GM23338 (cell line): Measurements from ENCODE around the gene CRB2. TPM values are rescaled to one million over a fixed set of nuclear protein-coding genes. Genes with fewer than 3 reads are reported as not detected.

Source experiments
- ATAC-seq: fragments of 200-7000 bp; cut with Tn5 transposase; 3 replicates; pipeline ENCODE4 v1.9.1; 2020
- DNase-seq: peaks from one replicate; pipeline ENCODE4 v3.0.0-alpha.2; 2015; ENCODE audit warnings: low spot score
- H2AFZ ChIP-seq: fragments of 200-600 bp; sonication (generic); 2 replicates; pipeline ENCODE4 v1.8.0; 2016; ENCODE audit warnings: antibody characterized with exemption, mild to moderate bottlenecking, moderate library complexity
- H3F3A ChIP-seq: fragments of 200-600 bp; sonication (generic); replicated peaks from 2 replicates; pipeline ENCODE4 v1.8.0; 2017; ENCODE audit warnings: antibody characterized with exemption, mixed run types, low read depth
- H3K27ac ChIP-seq: fragments of 200-600 bp; sonication (generic); 2 replicates; pipeline ENCODE4 v1.6.1; 2016; ENCODE audit warnings: low read depth
- H3K27me3 ChIP-seq: fragments of 200-600 bp; sonication (generic); 2 replicates; pipeline ENCODE4 v1.8.0; 2016; ENCODE audit warnings: mild to moderate bottlenecking, mixed run types, moderate library complexity; ENCODE audit not compliant: insufficient read depth
- H3K36me3 ChIP-seq: fragments of 200-600 bp; sonication (generic); 2 replicates; pipeline ENCODE4 v1.8.0; 2016; ENCODE audit warnings: mild to moderate bottlenecking; ENCODE audit not compliant: insufficient read depth
- H3K4me1 ChIP-seq: fragments of 200-600 bp; sonication (generic); 2 replicates; pipeline ENCODE4 v1.8.0; 2016; ENCODE audit warnings: mild to moderate bottlenecking, moderate library complexity; ENCODE audit not compliant: insufficient read depth
- H3K4me2 ChIP-seq: fragments of 200-600 bp; sonication (generic); 2 replicates; pipeline ENCODE4 v1.7.1; 2017; ENCODE audit warnings: mixed run types
- H3K4me3 ChIP-seq: fragments of 200-600 bp; sonication (generic); 2 replicates; pipeline ENCODE4 v1.6.1; 2016; ENCODE audit warnings: mixed run types
- H3K79me2 ChIP-seq: fragments of 200-600 bp; sonication (generic); replicated peaks from 2 replicates; pipeline ENCODE4 v1.8.0; 2017; ENCODE audit warnings: mild to moderate bottlenecking; ENCODE audit not compliant: insufficient read depth
- H3K9me2 ChIP-seq: fragments of 200-600 bp; sonication (generic); 2 replicates; pipeline ENCODE4 v1.8.0; 2017; ENCODE audit not compliant: insufficient read depth
- H4K20me1 ChIP-seq: fragments of 200-600 bp; sonication (generic); replicated peaks from 2 replicates; pipeline ENCODE4 v1.8.0; 2017; ENCODE audit warnings: mild to moderate bottlenecking; ENCODE audit not compliant: insufficient read depth
- H3K27ac Mint-ChIP-seq: 2 replicates; pipeline ENCODE4 v1.8.0; 2020; ENCODE audit warnings: inconsistent platforms, mild to moderate bottlenecking, moderate library complexity, mixed read lengths
- H3K27me3 Mint-ChIP-seq: 3 replicates; pipeline ENCODE4 v1.8.0; 2022; ENCODE audit warnings: low read depth, mild to moderate bottlenecking, moderate library complexity, mixed read lengths, inconsistent platforms; ENCODE audit not compliant: insufficient read depth, poor library complexity
- H3K36me3 Mint-ChIP-seq: 3 replicates; pipeline ENCODE4 v1.8.0; 2021; ENCODE audit warnings: low read depth, mild to moderate bottlenecking, inconsistent platforms, moderate library complexity, mixed read lengths
- H3K4me1 Mint-ChIP-seq: 3 replicates; pipeline ENCODE4 v1.8.0; 2020; ENCODE audit warnings: mild to moderate bottlenecking, inconsistent platforms, mixed read lengths
- H3K4me3 Mint-ChIP-seq: 3 replicates; pipeline ENCODE4 v1.8.0; 2021; ENCODE audit warnings: moderate library complexity, mild to moderate bottlenecking, inconsistent platforms, mixed read lengths
- H3K9me3 Mint-ChIP-seq: 3 replicates; pipeline ENCODE4 v1.8.0; 2020; ENCODE audit warnings: moderate library complexity, mild to moderate bottlenecking, inconsistent platforms, mixed read lengths
- CREB1 ChIP-seq: fragments of 250-450 bp; sonication (Bioruptor Pico); IDR thresholded peaks from 2 replicates; pipeline ENCODE4 v1.5.0; 2020; ENCODE audit warnings: low read depth, mild to moderate bottlenecking, moderate library complexity
- EZH2 ChIP-seq: fragments of 200-600 bp; sonication (generic); IDR thresholded peaks from one replicate; pipeline ENCODE4 v1.8.0; 2017; ENCODE audit warnings: antibody characterized with exemption, mild to moderate bottlenecking, low read depth; ENCODE audit not compliant: unreplicated experiment
- EZH2phosphoT487 ChIP-seq: fragments of 200-600 bp; sonication (generic); IDR thresholded peaks from one replicate; pipeline ENCODE4 v1.8.1; 2018; ENCODE audit warnings: antibody characterized with exemption; ENCODE audit not compliant: unreplicated experiment
- JUNB ChIP-seq: IDR thresholded peaks from one replicate; pipeline ENCODE4 v1.6.1; 2016; ENCODE audit warnings: antibody characterized with exemption; ENCODE audit not compliant: unreplicated experiment
- NANOG ChIP-seq: IDR thresholded peaks from 2 replicates; pipeline ENCODE4 v1.6.1; 2016; ENCODE audit warnings: antibody characterized with exemption, borderline replicate concordance
- POLR2AphosphoS5 ChIP-seq: IDR thresholded peaks from 2 replicates; pipeline ENCODE4 v1.6.1; 2016; ENCODE audit warnings: antibody characterized with exemption, low read depth
- STAT1 ChIP-seq: IDR thresholded peaks from one replicate; pipeline ENCODE4 v1.6.1; 2016; ENCODE audit warnings: antibody characterized with exemption; ENCODE audit not compliant: unreplicated experiment
- ZNF114 ChIP-seq: fragments of 250-450 bp; sonication (Bioruptor Pico); IDR thresholded peaks from 2 replicates; pipeline ENCODE4 v1.5.0; 2020; ENCODE audit warnings: mild to moderate bottlenecking, moderate library complexity
- polyA plus RNA-seq: library from polyadenylated mRNA; unstranded; fragments of >200 nt; fragmentation: Nextera tagmentation; extraction: Ambion mirVana; gene quantifications from 2 replicates; pipeline ENCODE4 v1.2.1, GENCODE V29; 2016
- total RNA-seq: library from RNA; depleted of rRNA; stranded (reverse); fragments of >200 nt; shearing (Covaris generic); gene quantifications from 2 replicates; pipeline ENCODE4 v1.2.3, GENCODE V29; 2014
- TF ChIP-seq, protein P1 (sequence below), 2 experiments: fragments of 200-600 bp in 1 of 2; sonication (generic) in 1 of 2; conservative IDR thresholded peaks; 2 replicates each; pipeline versions ENCODE4 v1.5.1 to v1.6.1; 2016 to 2017; ENCODE audit warnings: antibody characterized with exemption in 2 of 2, low read depth in 2 of 2, mild to moderate bottlenecking in 2 of 2, moderate library complexity in 1 of 2
- TF ChIP-seq, protein P2 (sequence below): IDR thresholded peaks from 2 replicates; pipeline ENCODE4 v1.6.1; 2016; ENCODE audit warnings: antibody characterized with exemption
- TF ChIP-seq, protein P3 (sequence below): fragments of 250-450 bp; sonication (Bioruptor Pico); IDR thresholded peaks from 2 replicates; pipeline ENCODE4 v1.5.0; 2020; ENCODE audit warnings: mild to moderate bottlenecking, moderate library complexity
- TF ChIP-seq, protein P4 (sequence below): IDR thresholded peaks from one replicate; pipeline ENCODE4 v1.6.1; 2018; ENCODE audit warnings: antibody characterized with exemption; ENCODE audit not compliant: unreplicated experiment

The CRB2 gene
- total and polyA plus RNA-seq, 2 experiments from 2014 or later: 0.34 to 10.2 TPM

DNA sequence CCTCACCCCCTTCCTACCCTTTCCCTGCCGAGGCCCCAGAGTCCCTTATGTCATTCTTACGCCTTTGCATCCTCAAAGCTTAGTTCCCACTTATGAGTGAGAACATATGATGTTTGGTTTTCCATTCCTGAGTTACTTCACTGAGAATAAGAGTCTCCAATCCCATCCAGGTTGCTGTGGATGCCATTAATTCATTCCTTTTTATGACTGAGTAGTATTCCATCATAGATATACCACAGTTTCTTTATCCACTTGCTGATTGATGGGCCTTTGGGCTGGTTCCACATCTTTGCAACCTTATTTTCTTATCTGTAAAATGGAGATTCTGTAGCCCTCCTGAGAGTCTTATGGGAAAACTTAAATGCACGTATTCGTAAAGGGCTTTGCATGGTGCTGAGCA lies 36.8 kb downstream of the CRB2 start (continued):
- TF ChIP-seq JUNB: no peak

DNA sequence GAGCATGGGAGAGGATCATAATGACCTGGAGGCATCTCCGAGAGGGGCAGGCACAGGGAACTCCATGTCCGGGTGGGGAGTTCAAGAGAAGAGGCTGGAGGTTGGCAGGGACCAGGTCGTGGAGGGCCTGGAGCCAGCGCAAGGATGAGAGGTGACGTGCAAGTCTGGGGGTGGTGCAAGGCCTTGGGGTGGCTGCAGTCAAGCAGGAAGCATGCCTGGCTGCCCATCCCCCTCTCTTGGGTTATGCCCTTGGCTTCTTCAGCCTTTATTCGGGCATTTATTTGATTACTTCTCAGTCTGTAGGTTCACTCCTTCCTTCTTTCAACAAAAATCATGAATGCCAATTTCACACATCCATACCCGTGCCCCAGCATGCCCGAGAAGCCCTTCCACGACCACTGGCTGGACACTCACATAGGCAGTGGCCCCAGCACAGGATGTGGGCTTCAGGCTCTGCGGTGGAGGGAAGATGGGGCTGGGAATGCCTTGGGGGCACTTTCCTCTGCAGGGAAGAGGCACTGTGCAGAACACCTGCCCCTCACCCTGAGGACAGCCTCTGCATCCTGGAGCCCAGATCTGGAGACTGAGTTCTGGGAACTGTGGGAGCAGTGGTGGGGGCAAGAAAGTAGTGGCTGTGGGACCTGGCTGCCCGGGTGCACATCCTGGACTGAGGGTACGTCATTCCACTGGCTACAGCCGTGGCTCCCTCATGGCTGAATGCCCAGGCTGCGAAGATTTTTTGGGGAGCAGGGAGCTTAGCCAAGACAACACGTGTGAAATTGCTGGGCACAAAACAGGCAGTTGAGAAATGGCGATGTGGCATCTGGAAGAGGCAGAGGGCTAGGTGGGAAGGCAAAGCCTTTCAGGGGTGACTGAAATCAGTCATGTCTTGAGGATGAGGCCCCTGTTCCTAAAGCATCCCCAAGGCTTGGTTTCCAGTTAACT lies 38.6 kb downstream of the CRB2 start:
- H2AFZ ChIP-seq: no peak overlapping the region
- no peaks in the 10 kb centered on the region for H3K4me1 ChIP-seq
- H3K9me3 Mint-ChIP-seq: peaks cover 3% of the 10 kb centered on the region; the same call in 1 of the 3 replicates
- no peaks in the 10 kb centered on the region for H3K27me3 ChIP-seq
- H3F3A ChIP-seq: no peaks in the 10 kb centered on the region
- H3K4me1 Mint-ChIP-seq: peaks cover 19% of the 10 kb centered on the region
- no peak overlapping the region for H3K27ac ChIP-seq
- no peaks in the 10 kb centered on the region for H3K79me2 ChIP-seq
- no peak overlapping the region for H3K4me2 ChIP-seq
- no peak overlapping the region for H3K4me3 ChIP-seq
- H3K27me3 Mint-ChIP-seq: peaks cover 17% of the 10 kb centered on the region
- no peak overlapping the region for H3K27ac Mint-ChIP-seq
- ATAC-seq: no peak
- H3K4me3 Mint-ChIP-seq: no peak overlapping the region
- no peak for DNase-seq
- H3K36me3 ChIP-seq: no peaks in the 10 kb centered on the region
- H3K9me2 ChIP-seq: no peaks in the 10 kb centered on the region
- no peaks in the 10 kb centered on the region; the same call in none of the 2 replicates for H4K20me1 ChIP-seq
- no peaks in the 10 kb centered on the region for H3K36me3 Mint-ChIP-seq
- no peak for TF ChIP-seq ZNF114 (CRISPR knock-in tag)
- no peak for TF ChIP-seq NANOG
- TF ChIP-seq, protein P1, sequence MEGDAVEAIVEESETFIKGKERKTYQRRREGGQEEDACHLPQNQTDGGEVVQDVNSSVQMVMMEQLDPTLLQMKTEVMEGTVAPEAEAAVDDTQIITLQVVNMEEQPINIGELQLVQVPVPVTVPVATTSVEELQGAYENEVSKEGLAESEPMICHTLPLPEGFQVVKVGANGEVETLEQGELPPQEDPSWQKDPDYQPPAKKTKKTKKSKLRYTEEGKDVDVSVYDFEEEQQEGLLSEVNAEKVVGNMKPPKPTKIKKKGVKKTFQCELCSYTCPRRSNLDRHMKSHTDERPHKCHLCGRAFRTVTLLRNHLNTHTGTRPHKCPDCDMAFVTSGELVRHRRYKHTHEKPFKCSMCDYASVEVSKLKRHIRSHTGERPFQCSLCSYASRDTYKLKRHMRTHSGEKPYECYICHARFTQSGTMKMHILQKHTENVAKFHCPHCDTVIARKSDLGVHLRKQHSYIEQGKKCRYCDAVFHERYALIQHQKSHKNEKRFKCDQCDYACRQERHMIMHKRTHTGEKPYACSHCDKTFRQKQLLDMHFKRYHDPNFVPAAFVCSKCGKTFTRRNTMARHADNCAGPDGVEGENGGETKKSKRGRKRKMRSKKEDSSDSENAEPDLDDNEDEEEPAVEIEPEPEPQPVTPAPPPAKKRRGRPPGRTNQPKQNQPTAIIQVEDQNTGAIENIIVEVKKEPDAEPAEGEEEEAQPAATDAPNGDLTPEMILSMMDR (conservative IDR thresholded peaks at IDR 0.05; ENCODE audit: low read depth in 2 of 2): no peak
- no peak for TF ChIP-seq EZH2phosphoT487
- no peak for TF ChIP-seq CREB1
- TF ChIP-seq, protein P2, sequence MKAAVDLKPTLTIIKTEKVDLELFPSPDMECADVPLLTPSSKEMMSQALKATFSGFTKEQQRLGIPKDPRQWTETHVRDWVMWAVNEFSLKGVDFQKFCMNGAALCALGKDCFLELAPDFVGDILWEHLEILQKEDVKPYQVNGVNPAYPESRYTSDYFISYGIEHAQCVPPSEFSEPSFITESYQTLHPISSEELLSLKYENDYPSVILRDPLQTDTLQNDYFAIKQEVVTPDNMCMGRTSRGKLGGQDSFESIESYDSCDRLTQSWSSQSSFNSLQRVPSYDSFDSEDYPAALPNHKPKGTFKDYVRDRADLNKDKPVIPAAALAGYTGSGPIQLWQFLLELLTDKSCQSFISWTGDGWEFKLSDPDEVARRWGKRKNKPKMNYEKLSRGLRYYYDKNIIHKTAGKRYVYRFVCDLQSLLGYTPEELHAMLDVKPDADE: no peak
- TF ChIP-seq, protein P3, sequence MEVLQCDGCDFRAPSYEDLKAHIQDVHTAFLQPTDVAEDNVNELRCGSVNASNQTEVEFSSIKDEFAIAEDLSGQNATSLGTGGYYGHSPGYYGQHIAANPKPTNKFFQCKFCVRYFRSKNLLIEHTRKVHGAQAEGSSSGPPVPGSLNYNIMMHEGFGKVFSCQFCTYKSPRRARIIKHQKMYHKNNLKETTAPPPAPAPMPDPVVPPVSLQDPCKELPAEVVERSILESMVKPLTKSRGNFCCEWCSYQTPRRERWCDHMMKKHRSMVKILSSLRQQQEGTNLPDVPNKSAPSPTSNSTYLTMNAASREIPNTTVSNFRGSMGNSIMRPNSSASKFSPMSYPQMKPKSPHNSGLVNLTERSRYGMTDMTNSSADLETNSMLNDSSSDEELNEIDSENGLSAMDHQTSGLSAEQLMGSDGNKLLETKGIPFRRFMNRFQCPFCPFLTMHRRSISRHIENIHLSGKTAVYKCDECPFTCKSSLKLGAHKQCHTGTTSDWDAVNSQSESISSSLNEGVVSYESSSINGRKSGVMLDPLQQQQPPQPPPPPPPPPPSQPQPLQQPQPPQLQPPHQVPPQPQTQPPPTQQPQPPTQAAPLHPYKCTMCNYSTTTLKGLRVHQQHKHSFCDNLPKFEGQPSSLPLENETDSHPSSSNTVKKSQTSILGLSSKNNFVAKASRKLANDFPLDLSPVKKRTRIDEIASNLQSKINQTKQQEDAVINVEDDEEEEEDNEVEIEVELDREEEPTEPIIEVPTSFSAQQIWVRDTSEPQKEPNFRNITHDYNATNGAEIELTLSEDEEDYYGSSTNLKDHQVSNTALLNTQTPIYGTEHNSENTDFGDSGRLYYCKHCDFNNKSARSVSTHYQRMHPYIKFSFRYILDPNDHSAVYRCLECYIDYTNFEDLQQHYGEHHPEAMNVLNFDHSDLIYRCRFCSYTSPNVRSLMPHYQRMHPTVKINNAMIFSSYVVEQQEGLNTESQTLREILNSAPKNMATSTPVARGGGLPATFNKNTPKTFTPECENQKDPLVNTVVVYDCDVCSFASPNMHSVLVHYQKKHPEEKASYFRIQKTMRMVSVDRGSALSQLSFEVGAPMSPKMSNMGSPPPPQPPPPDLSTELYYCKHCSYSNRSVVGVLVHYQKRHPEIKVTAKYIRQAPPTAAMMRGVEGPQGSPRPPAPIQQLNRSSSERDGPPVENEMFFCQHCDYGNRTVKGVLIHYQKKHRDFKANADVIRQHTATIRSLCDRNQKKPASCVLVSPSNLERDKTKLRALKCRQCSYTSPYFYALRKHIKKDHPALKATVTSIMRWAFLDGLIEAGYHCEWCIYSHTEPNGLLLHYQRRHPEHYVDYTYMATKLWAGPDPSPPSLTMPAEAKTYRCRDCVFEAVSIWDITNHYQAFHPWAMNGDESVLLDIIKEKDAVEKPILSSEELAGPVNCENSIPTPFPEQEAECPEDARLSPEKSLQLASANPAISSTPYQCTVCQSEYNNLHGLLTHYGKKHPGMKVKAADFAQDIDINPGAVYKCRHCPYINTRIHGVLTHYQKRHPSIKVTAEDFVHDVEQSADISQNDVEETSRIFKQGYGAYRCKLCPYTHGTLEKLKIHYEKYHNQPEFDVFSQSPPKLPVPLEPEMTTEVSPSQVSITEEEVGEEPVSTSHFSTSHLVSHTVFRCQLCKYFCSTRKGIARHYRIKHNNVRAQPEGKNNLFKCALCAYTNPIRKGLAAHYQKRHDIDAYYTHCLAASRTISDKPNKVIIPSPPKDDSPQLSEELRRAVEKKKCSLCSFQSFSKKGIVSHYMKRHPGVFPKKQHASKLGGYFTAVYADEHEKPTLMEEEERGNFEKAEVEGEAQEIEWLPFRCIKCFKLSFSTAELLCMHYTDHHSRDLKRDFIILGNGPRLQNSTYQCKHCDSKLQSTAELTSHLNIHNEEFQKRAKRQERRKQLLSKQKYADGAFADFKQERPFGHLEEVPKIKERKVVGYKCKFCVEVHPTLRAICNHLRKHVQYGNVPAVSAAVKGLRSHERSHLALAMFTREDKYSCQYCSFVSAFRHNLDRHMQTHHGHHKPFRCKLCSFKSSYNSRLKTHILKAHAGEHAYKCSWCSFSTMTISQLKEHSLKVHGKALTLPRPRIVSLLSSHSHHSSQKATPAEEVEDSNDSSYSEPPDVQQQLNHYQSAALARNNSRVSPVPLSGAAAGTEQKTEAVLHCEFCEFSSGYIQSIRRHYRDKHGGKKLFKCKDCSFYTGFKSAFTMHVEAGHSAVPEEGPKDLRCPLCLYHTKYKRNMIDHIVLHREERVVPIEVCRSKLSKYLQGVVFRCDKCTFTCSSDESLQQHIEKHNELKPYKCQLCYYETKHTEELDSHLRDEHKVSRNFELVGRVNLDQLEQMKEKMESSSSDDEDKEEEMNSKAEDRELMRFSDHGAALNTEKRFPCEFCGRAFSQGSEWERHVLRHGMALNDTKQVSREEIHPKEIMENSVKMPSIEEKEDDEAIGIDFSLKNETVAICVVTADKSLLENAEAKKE (CRISPR knock-in tag): no peak
- TF ChIP-seq STAT1: no peak
- TF ChIP-seq, protein P4, sequence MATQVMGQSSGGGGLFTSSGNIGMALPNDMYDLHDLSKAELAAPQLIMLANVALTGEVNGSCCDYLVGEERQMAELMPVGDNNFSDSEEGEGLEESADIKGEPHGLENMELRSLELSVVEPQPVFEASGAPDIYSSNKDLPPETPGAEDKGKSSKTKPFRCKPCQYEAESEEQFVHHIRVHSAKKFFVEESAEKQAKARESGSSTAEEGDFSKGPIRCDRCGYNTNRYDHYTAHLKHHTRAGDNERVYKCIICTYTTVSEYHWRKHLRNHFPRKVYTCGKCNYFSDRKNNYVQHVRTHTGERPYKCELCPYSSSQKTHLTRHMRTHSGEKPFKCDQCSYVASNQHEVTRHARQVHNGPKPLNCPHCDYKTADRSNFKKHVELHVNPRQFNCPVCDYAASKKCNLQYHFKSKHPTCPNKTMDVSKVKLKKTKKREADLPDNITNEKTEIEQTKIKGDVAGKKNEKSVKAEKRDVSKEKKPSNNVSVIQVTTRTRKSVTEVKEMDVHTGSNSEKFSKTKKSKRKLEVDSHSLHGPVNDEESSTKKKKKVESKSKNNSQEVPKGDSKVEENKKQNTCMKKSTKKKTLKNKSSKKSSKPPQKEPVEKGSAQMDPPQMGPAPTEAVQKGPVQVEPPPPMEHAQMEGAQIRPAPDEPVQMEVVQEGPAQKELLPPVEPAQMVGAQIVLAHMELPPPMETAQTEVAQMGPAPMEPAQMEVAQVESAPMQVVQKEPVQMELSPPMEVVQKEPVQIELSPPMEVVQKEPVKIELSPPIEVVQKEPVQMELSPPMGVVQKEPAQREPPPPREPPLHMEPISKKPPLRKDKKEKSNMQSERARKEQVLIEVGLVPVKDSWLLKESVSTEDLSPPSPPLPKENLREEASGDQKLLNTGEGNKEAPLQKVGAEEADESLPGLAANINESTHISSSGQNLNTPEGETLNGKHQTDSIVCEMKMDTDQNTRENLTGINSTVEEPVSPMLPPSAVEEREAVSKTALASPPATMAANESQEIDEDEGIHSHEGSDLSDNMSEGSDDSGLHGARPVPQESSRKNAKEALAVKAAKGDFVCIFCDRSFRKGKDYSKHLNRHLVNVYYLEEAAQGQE: no peak
- TF ChIP-seq POLR2AphosphoS5: no peak
- no peak for TF ChIP-seq EZH2
